Measurements from ENCODE around the gene SUGCT.

Gene SUGCT

GRCh38 chr7:40332516-40332915 is 197.7 kb downstream of the SUGCT start:
- no peak for DNase-seq
- no peaks in the 10 kb centered on the region for H3K36me3 ChIP-seq
- H3K9me3 ChIP-seq (ENCODE audit: severe bottlenecking), result no peaks in the 10 kb centered on the region
- no peak for TF ChIP-seq CTCF (IDR thresholded peaks at IDR 0.05; ENCODE audit: low read depth, low read length)
- no peaks in the 10 kb centered on the region for H3K27me3 ChIP-seq (ENCODE audit: insufficient read depth, low read depth, severe bottlenecking)
- H3K27ac ChIP-seq, result no peak overlapping the region
- H3K4me3 ChIP-seq (ENCODE audit: low read depth, low read length), result no peak overlapping the region

DNA sequence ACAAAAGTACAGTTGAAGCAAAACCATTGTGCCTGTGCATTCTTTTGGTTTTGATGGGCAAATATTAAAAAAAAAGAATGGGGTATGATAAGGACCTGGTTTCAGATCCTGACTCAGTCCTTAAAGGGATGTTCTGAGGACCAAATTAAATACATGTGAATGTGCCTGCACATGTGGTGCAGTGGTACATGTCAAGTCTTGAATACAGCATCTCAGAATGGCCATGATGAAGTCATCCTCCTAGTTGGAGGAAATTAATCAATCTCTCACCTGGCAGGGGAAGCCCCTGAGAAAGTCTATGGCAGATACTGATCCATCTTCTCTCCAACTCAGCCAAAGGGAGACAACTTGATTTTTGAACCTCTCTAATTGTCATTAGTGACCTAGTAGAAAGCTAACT is 207.0 kb downstream of the SUGCT start:
- Histone ChIP-seq H3K27me3 (ENCODE audit: insufficient read depth, low read depth, severe bottlenecking) (no peaks in the 10 kb centered on the region), H3K9me3 (ENCODE audit: severe bottlenecking) (peaks cover 4% of the 10 kb centered on the region), H3K27ac (no peak overlapping the region), H3K4me3 (ENCODE audit: low read depth, low read length) (no peak overlapping the region), H3K36me3 (no peaks in the 10 kb centered on the region)
- TF ChIP-seq CTCF (IDR thresholded peaks at IDR 0.05; ENCODE audit: low read depth, low read length), result no peak
- no peak for DNase-seq

DNA sequence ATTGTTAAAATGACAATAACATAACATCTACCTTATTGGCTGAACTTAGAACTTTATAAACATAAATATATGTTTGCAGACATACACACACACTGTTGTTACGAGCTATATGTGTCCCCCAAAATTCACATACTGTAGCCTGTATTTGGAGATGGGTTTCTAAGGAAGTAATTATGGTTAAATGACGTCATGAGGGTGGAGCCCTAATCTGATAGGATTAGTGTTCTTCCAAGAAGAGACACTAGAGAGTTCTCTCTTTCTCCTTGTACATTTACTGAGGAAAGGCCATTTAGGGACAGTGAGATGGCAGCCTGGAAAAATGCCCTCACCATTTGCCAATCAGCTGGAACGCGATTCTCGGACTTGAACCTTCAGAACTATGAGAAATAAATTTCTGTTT is 211.7 kb downstream of the SUGCT start:
- no peak for TF ChIP-seq CTCF (IDR thresholded peaks at IDR 0.05; ENCODE audit: low read depth, low read length)
- H3K4me3 ChIP-seq (ENCODE audit: low read depth, low read length), result no peak overlapping the region
- H3K27me3 ChIP-seq (ENCODE audit: insufficient read depth, low read depth, severe bottlenecking), result no peaks in the 10 kb centered on the region
- H3K27ac ChIP-seq, result no peak overlapping the region
- no peak for DNase-seq
- H3K9me3 ChIP-seq (ENCODE audit: severe bottlenecking), result no peaks in the 10 kb centered on the region
- no peaks in the 10 kb centered on the region for H3K36me3 ChIP-seq

DNA sequence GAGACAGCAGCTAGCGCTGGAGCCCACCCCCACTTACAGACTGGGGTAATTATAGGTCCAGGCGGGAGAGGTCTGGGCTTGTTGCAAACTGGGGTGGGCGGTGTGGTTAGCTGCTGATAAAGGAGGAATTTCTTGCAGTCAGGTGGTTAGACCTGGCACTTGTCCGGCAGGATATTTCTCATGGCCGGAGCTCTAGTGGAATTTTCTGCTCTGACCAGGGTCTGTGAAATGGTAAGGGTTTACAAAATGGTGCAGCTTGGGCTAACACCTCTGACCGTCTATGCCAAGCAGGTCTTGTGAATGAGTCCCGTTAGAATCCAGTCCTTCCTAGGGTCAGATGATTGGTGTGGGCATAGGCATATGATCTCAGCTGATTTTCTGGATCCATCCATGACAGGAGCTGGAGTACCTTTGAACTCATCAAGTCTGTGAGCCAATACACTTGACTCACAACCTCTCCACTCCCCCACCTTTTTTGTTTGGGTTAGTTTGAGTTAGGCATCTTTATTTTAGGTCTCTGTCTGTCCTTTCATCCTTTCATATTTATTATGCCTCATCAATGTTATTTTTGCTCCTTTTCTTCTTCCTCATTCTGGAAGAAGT is 213.4 kb downstream of the SUGCT start:
- Histone ChIP-seq H3K4me3 (ENCODE audit: low read depth, low read length) (no peak overlapping the region), H3K9me3 (ENCODE audit: severe bottlenecking) (no peaks in the 10 kb centered on the region), H3K36me3 (no peaks in the 10 kb centered on the region), H3K27ac (no peak overlapping the region), H3K27me3 (ENCODE audit: insufficient read depth, low read depth, severe bottlenecking) (no peaks in the 10 kb centered on the region)
- no peak for DNase-seq
- TF ChIP-seq CTCF (IDR thresholded peaks at IDR 0.05; ENCODE audit: low read depth, low read length), result no peak

- no peak for TF ChIP-seq CTCF (IDR thresholded peaks at IDR 0.05; ENCODE audit: low read depth, low read length)
- H3K36me3 ChIP-seq, result no peaks in the 10 kb centered on the region
- H3K4me3 ChIP-seq (ENCODE audit: low read depth, low read length), result no peak overlapping the region
- H3K27me3 ChIP-seq (ENCODE audit: insufficient read depth, low read depth, severe bottlenecking), result no peaks in the 10 kb centered on the region
- H3K27ac ChIP-seq, result no peak overlapping the region
- no peaks in the 10 kb centered on the region for H3K9me3 ChIP-seq (ENCODE audit: severe bottlenecking)
- DNase-seq, result no peak
Observed at GRCh38 chr7:40350100-40350499, 215.3 kb downstream of the SUGCT start.

- Histone ChIP-seq H3K27ac (no peak overlapping the region), H3K36me3 (no peaks in the 10 kb centered on the region), H3K9me3 (ENCODE audit: severe bottlenecking) (no peaks in the 10 kb centered on the region), H3K27me3 (ENCODE audit: insufficient read depth, low read depth, severe bottlenecking) (no peaks in the 10 kb centered on the region), H3K4me3 (ENCODE audit: low read depth, low read length) (no peak overlapping the region)
- TF ChIP-seq CTCF (IDR thresholded peaks at IDR 0.05; ENCODE audit: low read depth, low read length), result no peak
- no peak for DNase-seq
Observed at GRCh38 chr7:40354711-40355110, 219.9 kb downstream of the SUGCT start.

All from WERI-Rb-1 (cell line).